Small intestine (tissue), 7 donors: ENCODE data around the gene TRIL. TPM values are rescaled to one million over a fixed set of nuclear protein-coding genes. Genes with fewer than 3 reads are reported as not detected.

ENCODE experiments used
- DNase-seq, 2 donors: peaks; one replicate each; pipeline versions ENCODE4 v3.0.0 to v3.0.0-alpha.2; 2013
- FAIRE-seq: peaks from 2 replicates; lab custom pipeline; 2012; peaks lifted over from hg19 to GRCh38; lab: Jason Lieb, UNC
- H3K27ac ChIP-seq, 3 donors: one replicate each; pipeline ENCODE4 v1.5.1; 2013; ENCODE audit warnings: low read length in 2 of 3, mild to moderate bottlenecking in 2 of 3, control low read depth in 1 of 3, inconsistent platforms in 1 of 3, low read depth in 1 of 3, moderate library complexity in 1 of 3
- H3K27me3 ChIP-seq, 3 donors: one replicate each; pipeline ENCODE4 v1.6.1; 2013; ENCODE audit warnings: low read length in 3 of 3, inconsistent platforms in 1 of 3; ENCODE audit not compliant: control insufficient read depth in 3 of 3, insufficient read depth in 3 of 3
- H3K36me3 ChIP-seq, 3 donors: one replicate each; pipeline ENCODE4 v1.6.1; 2013; ENCODE audit warnings: low read length in 3 of 3, inconsistent platforms in 1 of 3, low read depth in 1 of 3, mild to moderate bottlenecking in 1 of 3, moderate library complexity in 1 of 3; ENCODE audit not compliant: control insufficient read depth in 3 of 3, insufficient read depth in 2 of 3
- H3K4me1 ChIP-seq, 3 donors: one replicate each; pipeline ENCODE4 v1.6.1; 2013; ENCODE audit warnings: low read length in 2 of 3, inconsistent platforms in 1 of 3, low read depth in 1 of 3, mild to moderate bottlenecking in 1 of 3, moderate library complexity in 1 of 3; ENCODE audit not compliant: control insufficient read depth in 3 of 3, insufficient read depth in 2 of 3
- H3K4me3 ChIP-seq, 3 donors: one replicate each; pipeline ENCODE4 v1.5.1; 2013; ENCODE audit warnings: low read length in 3 of 3, control low read depth in 1 of 3, inconsistent platforms in 1 of 3, low read depth in 1 of 3, mild to moderate bottlenecking in 1 of 3, moderate library complexity in 1 of 3
- H3K9me3 ChIP-seq, 2 donors: one replicate each; pipeline ENCODE4 v1.6.1; 2013; ENCODE audit warnings: low read depth in 1 of 2, low read length in 1 of 2; ENCODE audit not compliant: control insufficient read depth in 2 of 2, insufficient read depth in 1 of 2
- WGBS, 3 donors: extraction: QIAGEN DNeasy Blood & Tissue Kit; methylation state at CpG; one replicate each; pipeline ENCODE4 v1.1.7; 2013; 5-methylcytosine and 5-hydroxymethylcytosine counted together
- polyA plus RNA-seq, 4 donors: library from polyadenylated mRNA; stranded (reverse) in 3 of 4; unstranded in 1 of 4; fragments of 200-250 nt in 3 of 4; fragments of 120-200 nt in 1 of 4; gene quantifications; one replicate each; pipeline versions ENCODE4 v1.2.1 to v1.2.3, GENCODE V29; 2013
- donor health status: healthy with polysubstance abuse.
- donor health status: control.
- donor health status: control.
- donor health status: Bipolar disorder and iron deficiency.
- donor health status: healthy.

The TRIL gene
- polyA plus RNA-seq, 4 donors: 0.22 to 2.9 (median 1.5) TPM

DNA sequence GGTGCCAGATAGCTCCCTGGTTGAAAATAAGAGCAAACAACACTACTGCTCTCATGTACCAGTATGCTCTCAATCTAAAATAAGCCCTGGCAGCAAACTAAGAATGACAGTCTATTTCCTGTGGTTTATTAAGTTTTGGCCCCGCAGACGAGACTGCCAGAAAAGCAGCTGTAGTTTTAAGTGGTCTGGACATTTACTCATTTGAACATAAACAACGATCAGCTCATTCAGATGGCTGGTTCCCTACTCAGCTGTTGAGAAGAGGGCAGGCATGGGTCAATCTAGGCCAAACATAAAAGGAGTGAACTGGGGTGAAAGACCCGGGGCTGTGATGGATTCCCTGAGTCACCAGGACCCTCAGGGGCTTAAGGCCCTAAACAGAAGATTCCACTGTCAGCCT, 4.5 kb downstream of the TRIL start:
- Histone ChIP-seq H3K36me3 (no peaks in the 10 kb centered on the region), H3K27me3 (peaks cover 0 to 26% (median 5%) of the 10 kb centered on the region in 3 donors), H3K9me3 (no peaks in the 10 kb centered on the region), H3K4me3 (no peak overlapping the region), H3K4me1 (peaks cover 0 to 22% (median 2%) of the 10 kb centered on the region in 3 donors), H3K27ac (peak overlapping the region in 1 of 3 donors; percentile 69)
- WGBS, 3 donors: 39 to 58% (median 54%) methylated on average over 4 of the region's 4 CpGs
- no peak for FAIRE-seq
- peak in 1 of 2 donors; percentile 27 for DNase-seq

GRCh38 chr7:28942168-28942567, 16.0 kb downstream of the TRIL start:
- H3K27ac ChIP-seq: no peak overlapping the region
- FAIRE-seq (no peak), DNase-seq (no peak)
- H3K27me3 ChIP-seq: no peaks in the 10 kb centered on the region
- no peak overlapping the region for H3K4me3 ChIP-seq
- 72 to 77% (median 73%) methylated on average over 3 of the region's 3 CpGs for WGBS, 3 donors
- H3K36me3 ChIP-seq: no peaks in the 10 kb centered on the region
- no peaks in the 10 kb centered on the region for H3K4me1 ChIP-seq
- H3K9me3 ChIP-seq: peaks cover 0 to 3% of the 10 kb centered on the region in 2 donors

GRCh38 chr7:28941633-28942032, 16.5 kb downstream of the TRIL start:
- no peak overlapping the region for H3K27ac ChIP-seq
- FAIRE-seq (no peak), DNase-seq (no peak)
- H3K27me3 ChIP-seq: no peaks in the 10 kb centered on the region
- WGBS, 3 donors: 77 to 89% (median 84%) methylated on average over 5 of the region's 5 CpGs
- no peak overlapping the region for H3K4me3 ChIP-seq
- no peaks in the 10 kb centered on the region for H3K4me1 ChIP-seq
- H3K36me3 ChIP-seq: no peaks in the 10 kb centered on the region
- H3K9me3 ChIP-seq: peaks cover 0 to 2% of the 10 kb centered on the region in 2 donors

GRCh38 chr7:28940741-28941384, 17.3 kb downstream of the TRIL start:
- H3K9me3 ChIP-seq: no peaks in the 10 kb centered on the region

GRCh38 chr7:28939844-28940544, 18.1 kb downstream of the TRIL start:
- DNase-seq (no peak), FAIRE-seq (no peak)
- Histone ChIP-seq H3K36me3 (no peaks in the 10 kb centered on the region), H3K4me3 (no peak overlapping the region), H3K27ac (no peak overlapping the region), H3K27me3 (no peaks in the 10 kb centered on the region), H3K4me1 (no peaks in the 10 kb centered on the region), H3K9me3 (peaks cover 0 to 1% of the 10 kb centered on the region in 2 donors)
- WGBS, 3 donors: 64 to 86% (median 78%) methylated on average over 7 of the region's 7 CpGs

More at GRCh38 chr7:28940741-28941384, 17.3 kb downstream of the TRIL start:
- no peaks in the 10 kb centered on the region for H3K27me3 ChIP-seq
- H3K4me1 ChIP-seq: no peaks in the 10 kb centered on the region
- H3K27ac ChIP-seq: no peak overlapping the region
- no peak for DNase-seq
- 83 to 88% (median 87%) methylated on average over 11 of the region's 11 CpGs for WGBS, 3 donors
- no peaks in the 10 kb centered on the region for H3K36me3 ChIP-seq
- H3K4me3 ChIP-seq: no peak overlapping the region
- no peak for FAIRE-seq

DNA sequence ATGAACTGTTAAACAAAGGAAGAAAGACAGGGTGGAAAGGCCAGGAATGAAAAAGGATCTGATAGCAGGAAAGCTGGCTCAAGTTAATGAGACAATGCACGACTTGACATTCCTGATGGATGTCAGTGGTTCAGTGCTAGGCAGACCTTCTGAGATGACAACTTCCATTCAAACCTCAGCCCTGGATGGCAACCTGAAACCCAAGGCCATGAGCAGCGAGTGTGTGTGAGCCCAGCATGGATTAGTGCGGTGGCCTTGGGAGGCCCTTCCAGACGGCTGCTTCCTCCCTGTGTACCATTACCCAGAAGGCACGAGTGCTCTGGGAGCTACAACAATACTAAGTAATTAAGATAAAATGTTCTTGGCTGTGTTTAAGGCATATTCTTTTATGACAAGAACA, 18.8 kb downstream of the TRIL start:
- 42 to 57% (median 43%) methylated on average over 5 of the region's 5 CpGs for WGBS, 3 donors
- FAIRE-seq (no peak), DNase-seq (no peak)
- no peak overlapping the region for H3K4me3 ChIP-seq
- H3K27ac ChIP-seq: no peak overlapping the region
- peaks cover 0 to 2% of the 10 kb centered on the region in 2 donors for H3K9me3 ChIP-seq
- H3K27me3 ChIP-seq: no peaks in the 10 kb centered on the region
- no peaks in the 10 kb centered on the region for H3K36me3 ChIP-seq
- H3K4me1 ChIP-seq: peaks cover 0 to 2% (median 0%) of the 10 kb centered on the region in 3 donors

GRCh38 chr7:28937619-28938018, 20.5 kb downstream of the TRIL start:
- Histone ChIP-seq H3K4me1 (peaks cover 0 to 17% (median 2%) of the 10 kb centered on the region in 3 donors), H3K9me3 (peaks cover 0 to 2% of the 10 kb centered on the region in 2 donors), H3K27me3 (no peaks in the 10 kb centered on the region), H3K4me3 (no peak overlapping the region), H3K36me3 (no peaks in the 10 kb centered on the region), H3K27ac (no peak overlapping the region)
- FAIRE-seq: no peak
- WGBS, 3 donors: 78 to 87% (median 80%) methylated on average over 7 of the region's 7 CpGs
- no peak for DNase-seq

GRCh38 chr7:28937103-28937502, 21.0 kb downstream of the TRIL start:
- Histone ChIP-seq H3K4me3 (no peak overlapping the region), H3K27me3 (no peaks in the 10 kb centered on the region), H3K4me1 (peaks cover 0 to 21% (median 2%) of the 10 kb centered on the region in 3 donors), H3K36me3 (no peaks in the 10 kb centered on the region), H3K9me3 (peaks cover 0 to 2% of the 10 kb centered on the region in 2 donors), H3K27ac (no peak overlapping the region)
- no peak for DNase-seq
- no peak for FAIRE-seq
- 78 to 87% (median 80%) methylated on average over 6 of the region's 6 CpGs for WGBS, 3 donors
